GM18861 (cell line): Measurements from ENCODE around the gene VMAC.

ENCODE experiments used
- ATAC-seq: cut with Tn5 transposase; IDR thresholded peaks from one replicate; pipeline ENCODE4 v1.9.1; 2021; ENCODE audit not compliant: unreplicated experiment

Gene VMAC

GRCh38 chr19:5951338-5951861 lies 46.7 kb downstream of the VMAC start:
- no peak for ATAC-seq

GRCh38 chr19:5952193-5953029 lies 47.7 kb downstream of the VMAC start:
- no peak for ATAC-seq

GRCh38 chr19:5953030-5953589 lies 48.4 kb downstream of the VMAC start:
- no peak for ATAC-seq

- ATAC-seq: no peak
Measured at GRCh38 chr19:5953680-5954213, 49.1 kb downstream of the VMAC start.

GRCh38 chr19:5954293-5954692 lies 49.6 kb downstream of the VMAC start:
- no peak for ATAC-seq

- ATAC-seq: no peak
Measured at GRCh38 chr19:5955636-5955935, 50.9 kb downstream of the VMAC start.

GRCh38 chr19:5956323-5956722 lies 51.7 kb downstream of the VMAC start:
- ATAC-seq: no peak

GRCh38 chr19:5956728-5957127 lies 52.1 kb downstream of the VMAC start:
- ATAC-seq: no peak

- no peak for ATAC-seq
Measured at GRCh38 chr19:5957170-5957569, 52.5 kb downstream of the VMAC start.

GRCh38 chr19:5958074-5958850 lies 53.6 kb downstream of the VMAC start:
- ATAC-seq: no peak

- no peak for ATAC-seq
Measured at GRCh38 chr19:5958851-5959122, 54.1 kb downstream of the VMAC start.

GRCh38 chr19:5959260-5960004 lies 54.8 kb downstream of the VMAC start:
- no peak for ATAC-seq
